ENCODE data around the gene ADGRV1.

- TF ChIP-seq EZH2 (IDR thresholded peaks at IDR 0.05): no peak
- TF ChIP-seq POLR2AphosphoS5 (IDR thresholded peaks at IDR 0.05; ENCODE audit: borderline replicate concordance, low read depth, low read length): peak; percentile 49; the same call in 1 of the 2 replicates
Measured at GRCh38 chr5:91156242-91156641, 597.6 kb downstream of the ADGRV1 start.

Measured in SK-N-MC (cell line).